Liver (tissue), 9 donors: ENCODE results near the gene RASGRP2. TPM values are rescaled to one million over a fixed set of nuclear protein-coding genes. Genes with fewer than 3 reads are reported as not detected.

ENCODE experiments used
- DNase-seq: peaks from one replicate; pipeline ENCODE4 v3.0.0-alpha.2; 2017; ENCODE audit warnings: low spot score
- H3K27ac ChIP-seq, 2 donors: one replicate each; pipeline ENCODE4 v1.7.0; 2013; ENCODE audit warnings: inconsistent platforms in 2 of 2, low read length in 2 of 2, control low read depth in 1 of 2, low read depth in 1 of 2, mild to moderate bottlenecking in 1 of 2
- H3K27me3 ChIP-seq, 4 donors: one replicate each; pipeline versions ENCODE4 v1.6.1 to v1.7.0; 2013; ENCODE audit warnings: low read length in 3 of 4, inconsistent platforms in 1 of 4, mild to moderate bottlenecking in 1 of 4, moderate library complexity in 1 of 4; ENCODE audit not compliant: control insufficient read depth in 4 of 4, insufficient read depth in 4 of 4
- H3K36me3 ChIP-seq, 4 donors: one replicate each; pipeline versions ENCODE4 v1.6.1 to v1.7.0; 2013; ENCODE audit warnings: low read length in 3 of 4, mild to moderate bottlenecking in 3 of 4, low read depth in 1 of 4, moderate library complexity in 1 of 4; ENCODE audit not compliant: control insufficient read depth in 4 of 4, insufficient read depth in 3 of 4
- H3K4me1 ChIP-seq, 4 donors: one replicate each; pipeline versions ENCODE4 v1.6.1 to v1.7.0; 2013; ENCODE audit warnings: low read length in 3 of 4, mild to moderate bottlenecking in 3 of 4, moderate library complexity in 1 of 4; ENCODE audit not compliant: control insufficient read depth in 4 of 4, insufficient read depth in 4 of 4
- H3K4me3 ChIP-seq, 3 donors: one replicate each; pipeline versions ENCODE4 v1.6.1 to v1.7.0; 2013; ENCODE audit warnings: low read length in 3 of 3, control low read depth in 1 of 3, low read depth in 1 of 3, mild to moderate bottlenecking in 1 of 3
- H3K9ac ChIP-seq, 2 donors: one replicate each; pipeline ENCODE4 v1.7.0; 2013; ENCODE audit warnings: low read length in 2 of 2, mild to moderate bottlenecking in 2 of 2, moderate library complexity in 2 of 2, control low read depth in 1 of 2, low read depth in 1 of 2
- H3K9me3 ChIP-seq, 4 donors: one replicate each; pipeline versions ENCODE4 v1.6.1 to v1.7.0; 2013; ENCODE audit warnings: low read length in 3 of 4; ENCODE audit not compliant: control insufficient read depth in 4 of 4
- ATF3 ChIP-seq: IDR thresholded peaks from 2 replicates; pipeline ENCODE4 v1.6.1; 2016; ENCODE audit warnings: antibody characterized with exemption
- EGR1 ChIP-seq, 2 donors: IDR thresholded peaks; 2 replicates each; pipeline ENCODE4 v1.6.1; 2016 to 2018; ENCODE audit warnings: antibody characterized with exemption in 2 of 2, low read depth in 2 of 2
- FOXA1 ChIP-seq: IDR thresholded peaks from 2 replicates; pipeline ENCODE4 v1.6.1; 2016; ENCODE audit warnings: antibody characterized with exemption
- FOXA2 ChIP-seq: IDR thresholded peaks from 2 replicates; pipeline ENCODE4 v1.6.1; 2016; ENCODE audit warnings: antibody characterized with exemption
- GABPA ChIP-seq, 2 donors: IDR thresholded peaks in 1 of 2; conservative IDR thresholded peaks in 1 of 2; 2 replicates each; pipeline ENCODE4 v1.6.1; 2016; ENCODE audit warnings: antibody characterized with exemption in 2 of 2, mild to moderate bottlenecking in 1 of 2, moderate library complexity in 1 of 2
- HNF4A ChIP-seq, 2 donors: conservative IDR thresholded peaks; 2 replicates each; pipeline ENCODE4 v1.6.1; 2016; ENCODE audit warnings: antibody characterized with exemption in 2 of 2, mild to moderate bottlenecking in 2 of 2
- HNF4G ChIP-seq: IDR thresholded peaks from 2 replicates; pipeline ENCODE4 v1.6.1; 2016; ENCODE audit warnings: antibody characterized with exemption
- JUND ChIP-seq, 2 donors: IDR thresholded peaks; 2 replicates each; pipeline ENCODE4 v1.6.1; 2016; ENCODE audit warnings: antibody characterized with exemption in 2 of 2
- NR2F2 ChIP-seq: IDR thresholded peaks from 2 replicates; pipeline ENCODE4 v1.6.1; 2016; ENCODE audit warnings: antibody characterized with exemption
- RAD21 ChIP-seq, 2 donors: IDR thresholded peaks; 2 replicates each; pipeline ENCODE4 v1.6.1; 2016; ENCODE audit warnings: antibody characterized with exemption in 2 of 2, mild to moderate bottlenecking in 2 of 2
- REST ChIP-seq: IDR thresholded peaks from 2 replicates; pipeline ENCODE4 v1.6.1; 2016; ENCODE audit warnings: antibody characterized with exemption, mild to moderate bottlenecking
- RXRA ChIP-seq, 2 donors: IDR thresholded peaks; 2 replicates each; pipeline ENCODE4 v1.6.1; 2017 to 2018; ENCODE audit warnings: antibody characterized with exemption in 2 of 2, mild to moderate bottlenecking in 1 of 2
- SP1 ChIP-seq: IDR thresholded peaks from 2 replicates; pipeline ENCODE4 v1.6.1; 2018; ENCODE audit warnings: antibody characterized with exemption, mild to moderate bottlenecking
- TAF1 ChIP-seq: conservative IDR thresholded peaks from 2 replicates; pipeline ENCODE4 v1.6.1; 2016; ENCODE audit warnings: antibody characterized with exemption, mild to moderate bottlenecking
- YY1 ChIP-seq: IDR thresholded peaks from 2 replicates; pipeline ENCODE4 v1.6.1; 2016; ENCODE audit warnings: antibody characterized with exemption, mild to moderate bottlenecking
- WGBS: extraction: QIAGEN DNeasy Blood & Tissue Kit; methylation state at CpG from one replicate; pipeline ENCODE4 v1.1.7; 2013; 5-methylcytosine and 5-hydroxymethylcytosine counted together
- polyA plus RNA-seq, 2 donors: library from polyadenylated mRNA; stranded (reverse) in 1 of 2; unstranded in 1 of 2; fragments of 200-250 nt in 1 of 2; fragments of >200 nt in 1 of 2; fragmentation: Nextera tagmentation in 1 of 2; extraction: Ambion mirVana in 1 of 2; gene quantifications; one replicate each; pipeline versions ENCODE4 v1.2.1 to v1.2.3, GENCODE V29; 2013 to 2015
- total RNA-seq, 2 donors: library from RNA; depleted of rRNA; stranded (reverse); fragments of >200 nt; gene quantifications; one replicate each; pipeline ENCODE4 v1.2.3, GENCODE V29; 2014
- TF ChIP-seq, protein P1 (sequence below): IDR thresholded peaks from 2 replicates; pipeline ENCODE4 v1.6.1; 2016; ENCODE audit warnings: antibody characterized with exemption
- TF ChIP-seq, protein P2 (sequence below): IDR thresholded peaks from 2 replicates; pipeline ENCODE4 v1.6.1; 2016; ENCODE audit warnings: antibody characterized with exemption
- TF ChIP-seq, protein P3 (sequence below): fragments of 150-350 bp; IDR thresholded peaks from 2 replicates; pipeline ENCODE4 v1.5.1; 2017; ENCODE audit warnings: improper control_type of control experiment, low read depth, low read length; ENCODE audit not compliant: missing input control
- donor health status: healthy.
- donor health status: healthy.
- donor health status: healthy.
- donor health status: healthy.
- donor health status: healthy.

The RASGRP2 gene
- total and polyA plus RNA-seq, 4 donors = 2.7 to 14.9 (median 8.7) TPM

- WGBS = 4% methylated on average over 52 of the region's 52 CpGs
- TF ChIP-seq, protein P1, sequence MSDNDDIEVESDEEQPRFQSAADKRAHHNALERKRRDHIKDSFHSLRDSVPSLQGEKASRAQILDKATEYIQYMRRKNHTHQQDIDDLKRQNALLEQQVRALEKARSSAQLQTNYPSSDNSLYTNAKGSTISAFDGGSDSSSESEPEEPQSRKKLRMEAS = no peak
- TF ChIP-seq TAF1 (no peak), JUND (IDR thresholded peaks at IDR 0.05) (no peak), RAD21 (IDR thresholded peaks at IDR 0.05) (no peak), FOXA2 (no peak), GABPA (IDR thresholded peaks at IDR 0.05 in 1 of 2, conservative IDR thresholded peaks at IDR 0.05 in 1 of 2) (no peak), RXRA (IDR thresholded peaks at IDR 0.05) (no peak), FOXA1 (no peak), REST (no peak), HNF4G (no peak), HNF4A (conservative IDR thresholded peaks at IDR 0.05) (no peak), ATF3 (no peak), NR2F2 (no peak), YY1 (no peak), EGR1 (IDR thresholded peaks at IDR 0.05; ENCODE audit: low read depth in 2 of 2) (no peak), SP1 (no peak)
- TF ChIP-seq, protein P2, sequence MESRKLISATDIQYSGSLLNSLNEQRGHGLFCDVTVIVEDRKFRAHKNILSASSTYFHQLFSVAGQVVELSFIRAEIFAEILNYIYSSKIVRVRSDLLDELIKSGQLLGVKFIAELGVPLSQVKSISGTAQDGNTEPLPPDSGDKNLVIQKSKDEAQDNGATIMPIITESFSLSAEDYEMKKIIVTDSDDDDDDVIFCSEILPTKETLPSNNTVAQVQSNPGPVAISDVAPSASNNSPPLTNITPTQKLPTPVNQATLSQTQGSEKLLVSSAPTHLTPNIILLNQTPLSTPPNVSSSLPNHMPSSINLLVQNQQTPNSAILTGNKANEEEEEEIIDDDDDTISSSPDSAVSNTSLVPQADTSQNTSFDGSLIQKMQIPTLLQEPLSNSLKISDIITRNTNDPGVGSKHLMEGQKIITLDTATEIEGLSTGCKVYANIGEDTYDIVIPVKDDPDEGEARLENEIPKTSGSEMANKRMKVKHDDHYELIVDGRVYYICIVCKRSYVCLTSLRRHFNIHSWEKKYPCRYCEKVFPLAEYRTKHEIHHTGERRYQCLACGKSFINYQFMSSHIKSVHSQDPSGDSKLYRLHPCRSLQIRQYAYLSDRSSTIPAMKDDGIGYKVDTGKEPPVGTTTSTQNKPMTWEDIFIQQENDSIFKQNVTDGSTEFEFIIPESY = no peak
- TF ChIP-seq, protein P3, sequence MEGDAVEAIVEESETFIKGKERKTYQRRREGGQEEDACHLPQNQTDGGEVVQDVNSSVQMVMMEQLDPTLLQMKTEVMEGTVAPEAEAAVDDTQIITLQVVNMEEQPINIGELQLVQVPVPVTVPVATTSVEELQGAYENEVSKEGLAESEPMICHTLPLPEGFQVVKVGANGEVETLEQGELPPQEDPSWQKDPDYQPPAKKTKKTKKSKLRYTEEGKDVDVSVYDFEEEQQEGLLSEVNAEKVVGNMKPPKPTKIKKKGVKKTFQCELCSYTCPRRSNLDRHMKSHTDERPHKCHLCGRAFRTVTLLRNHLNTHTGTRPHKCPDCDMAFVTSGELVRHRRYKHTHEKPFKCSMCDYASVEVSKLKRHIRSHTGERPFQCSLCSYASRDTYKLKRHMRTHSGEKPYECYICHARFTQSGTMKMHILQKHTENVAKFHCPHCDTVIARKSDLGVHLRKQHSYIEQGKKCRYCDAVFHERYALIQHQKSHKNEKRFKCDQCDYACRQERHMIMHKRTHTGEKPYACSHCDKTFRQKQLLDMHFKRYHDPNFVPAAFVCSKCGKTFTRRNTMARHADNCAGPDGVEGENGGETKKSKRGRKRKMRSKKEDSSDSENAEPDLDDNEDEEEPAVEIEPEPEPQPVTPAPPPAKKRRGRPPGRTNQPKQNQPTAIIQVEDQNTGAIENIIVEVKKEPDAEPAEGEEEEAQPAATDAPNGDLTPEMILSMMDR = no peak
Measured at GRCh38 chr11:64745521-64746328, 1.8 kb upstream of the RASGRP2 start.

More at GRCh38 chr11:64745521-64746328, 1.8 kb upstream of the RASGRP2 start:
- Histone ChIP-seq H3K9me3 (no peaks in the 10 kb centered on the region), H3K9ac (peak overlapping the region; percentile 51 to 64), H3K27ac (peak overlapping the region; percentile 87 to 88), H3K27me3 (no peaks in the 10 kb centered on the region), H3K36me3 (no peaks in the 10 kb centered on the region), H3K4me1 (peaks cover 15 to 30% (median 24%) of the 10 kb centered on the region in 4 donors), H3K4me3 (peak overlapping the region in 2 of 3 donors; percentile 20 to 64)
- DNase-seq = peak; percentile 52
